ENCODE measurements around the gene ITPRIPL1.
"Not testable (repeated sequence)": the region's sequence is repeated elsewhere in the genome, so short reads cannot be mapped to it uniquely, and the experiment has no call there.

Gene ITPRIPL1

GRCh38 chr2:96325041-96325883, at the start of gene ITPRIPL1:
TSS of gene ITPRIPL1 (plus strand) at chr2:96325317. CDS start at chr2:96325840, 523 bp downstream.
- DNase-seq, result peak; percentile 36

- no peak for DNase-seq
Observed at GRCh38 chr2:96276787-96277499, 48.2 kb upstream of the ITPRIPL1 start.

GRCh38 chr2:96287273-96287856, 37.8 kb upstream of the ITPRIPL1 start:
- no peak for DNase-seq

GRCh38 chr2:96291751-96292150, 33.4 kb upstream of the ITPRIPL1 start:
- no peak for DNase-seq

- DNase-seq, result not testable (repeated sequence)
Observed at GRCh38 chr2:96294271-96294670, 30.8 kb upstream of the ITPRIPL1 start.

GRCh38 chr2:96296925-96297324, 28.2 kb upstream of the ITPRIPL1 start:
- no peak for DNase-seq

GRCh38 chr2:96301865-96302264, 23.3 kb upstream of the ITPRIPL1 start:
- DNase-seq, result no peak

GRCh38 chr2:96304606-96305005, 20.5 kb upstream of the ITPRIPL1 start:
- DNase-seq, result no peak

GRCh38 chr2:96305091-96305978, 19.8 kb upstream of the ITPRIPL1 start, which contains the start of gene SNRNP200:
TSS of gene SNRNP200 (minus strand) at chr2:96305546. CDS start at chr2:96305437, 109 bp downstream.
- peak; percentile 92 for DNase-seq

- DNase-seq, result no peak
Observed at GRCh38 chr2:96305979-96306308, 19.2 kb upstream of the ITPRIPL1 start.

- DNase-seq, result no peak
Observed at GRCh38 chr2:96306370-96306769, 18.7 kb upstream of the ITPRIPL1 start.

- DNase-seq, result no peak
Observed at GRCh38 chr2:96308248-96308647, 16.9 kb upstream of the ITPRIPL1 start.

- DNase-seq, result no peak
Observed at GRCh38 chr2:96315005-96315399, 10.1 kb upstream of the ITPRIPL1 start.

- DNase-seq, result peak; percentile 34
Observed at GRCh38 chr2:96315400-96316071, 9.6 kb upstream of the ITPRIPL1 start.

- no peak for DNase-seq
Observed at GRCh38 chr2:96316999-96317398, 8.1 kb upstream of the ITPRIPL1 start.

GRCh38 chr2:96317584-96317997, 7.5 kb upstream of the ITPRIPL1 start:
- no peak for DNase-seq

GRCh38 chr2:96318723-96319122, 6.4 kb upstream of the ITPRIPL1 start:
- no peak for DNase-seq

GRCh38 chr2:96319396-96319795, 5.7 kb upstream of the ITPRIPL1 start:
- DNase-seq, result no peak

GRCh38 chr2:96320326-96320725, 4.8 kb upstream of the ITPRIPL1 start:
- DNase-seq, result no peak

GRCh38 chr2:96320728-96321622, 4.1 kb upstream of the ITPRIPL1 start:
- DNase-seq, result no peak

GRCh38 chr2:96323849-96324248, 1.3 kb upstream of the ITPRIPL1 start:
- DNase-seq, result no peak
